Astrocyte of the cerebellum (primary cell): ENCODE data around the gene PNN.
A peak's percentile ranks its signal among the peaks of the same experiment; 100 is the strongest.

Source experiments
- DNase-seq: peaks from one replicate; pipeline ENCODE4 v3.0.0-alpha.2; 2011; ENCODE audit warnings: low read depth
- H3K4me3 ChIP-seq: 2 replicates; pipeline ENCODE4 v1.5.1; 2011; ENCODE audit warnings: mild to moderate bottlenecking, low read depth, low read length, moderate library complexity
- CTCF ChIP-seq: IDR thresholded peaks from 2 replicates; pipeline ENCODE4 v1.5.1; 2012; ENCODE audit warnings: low read length, low read depth, moderate library complexity, mild to moderate bottlenecking; ENCODE audit errors: missing control alignments
- in situ Hi-C: cut with HindIII; loops from 2 replicates; pipeline ENCODE4 v1.10.0; 2017; ENCODE audit warnings: low sequenced_read_pairs

The PNN gene

GRCh38 chr14:39175445-39176262 is 600 bp downstream of the PNN start:
- in situ Hi-C loops: no loop called here

DNA sequence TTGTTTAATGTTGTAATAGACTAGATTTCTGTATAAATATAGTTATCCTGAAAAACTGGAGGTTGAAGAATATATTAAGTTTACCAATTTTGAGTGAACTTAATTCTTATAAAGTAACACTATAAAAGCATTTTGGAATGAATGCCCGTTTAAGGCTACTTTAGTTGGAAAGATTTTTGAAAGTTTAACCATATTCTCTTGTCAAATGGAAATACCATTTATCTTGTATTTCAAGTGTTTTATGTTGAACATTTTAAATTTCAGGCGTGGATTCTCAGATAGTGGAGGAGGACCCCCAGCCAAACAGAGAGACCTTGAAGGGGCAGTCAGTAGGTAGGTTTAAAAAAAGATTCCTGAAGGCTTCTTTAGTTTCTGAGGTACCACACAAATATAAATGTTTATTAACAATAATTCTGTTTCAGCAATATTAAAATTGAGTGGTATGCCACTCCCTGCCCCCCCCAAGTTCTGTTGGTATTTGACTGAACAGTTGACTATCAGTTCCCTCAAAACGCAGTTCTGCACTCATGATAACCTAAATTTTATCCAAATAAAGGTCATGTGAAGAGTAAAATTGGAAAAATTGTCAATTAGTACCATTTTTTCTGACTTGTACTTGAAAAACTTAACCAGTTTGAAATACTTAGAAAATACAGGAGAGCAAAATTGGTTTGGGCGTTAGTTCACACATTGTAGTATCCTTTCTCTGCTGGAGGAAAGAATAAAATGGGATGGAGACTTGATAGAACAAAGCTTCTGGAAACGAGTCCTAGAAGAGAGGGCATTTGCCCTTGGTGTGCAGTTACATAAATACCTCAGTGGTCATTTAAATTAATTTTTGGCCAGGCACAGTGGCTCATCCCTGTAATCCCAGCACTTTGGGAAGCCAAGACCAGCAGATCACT is 1.5 kb downstream of the PNN start:
- no peak for DNase-seq
- peak overlapping the region; percentile 96 for H3K4me3 ChIP-seq
- in situ Hi-C loops: no loop called here
- no peak for TF ChIP-seq CTCF

More at GRCh38 chr14:39175445-39176262, 600 bp downstream of the PNN start:
- H3K4me3 ChIP-seq: peak overlapping the region; percentile 96
- no peak for DNase-seq
- no peak for TF ChIP-seq CTCF

DNA sequence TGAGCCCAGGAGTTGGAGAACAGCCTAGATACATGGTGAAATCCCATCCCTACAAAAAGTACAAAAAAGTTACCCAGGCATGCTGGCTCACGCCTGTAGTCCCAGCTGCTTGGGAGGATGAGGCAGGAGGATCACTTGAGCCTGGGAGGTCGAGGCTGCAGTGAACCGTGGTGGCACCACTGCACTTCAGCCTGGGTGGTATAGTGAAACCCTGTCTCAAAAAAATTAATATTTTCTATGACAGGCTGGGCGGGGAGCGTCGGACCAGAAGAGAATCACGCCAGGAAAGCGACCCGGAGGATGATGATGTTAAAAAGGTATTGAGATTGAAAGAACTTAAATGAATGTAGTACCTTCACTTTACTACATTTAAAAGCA is 2.1 kb downstream of the PNN start:
- in situ Hi-C loops: no loop called here

DNA sequence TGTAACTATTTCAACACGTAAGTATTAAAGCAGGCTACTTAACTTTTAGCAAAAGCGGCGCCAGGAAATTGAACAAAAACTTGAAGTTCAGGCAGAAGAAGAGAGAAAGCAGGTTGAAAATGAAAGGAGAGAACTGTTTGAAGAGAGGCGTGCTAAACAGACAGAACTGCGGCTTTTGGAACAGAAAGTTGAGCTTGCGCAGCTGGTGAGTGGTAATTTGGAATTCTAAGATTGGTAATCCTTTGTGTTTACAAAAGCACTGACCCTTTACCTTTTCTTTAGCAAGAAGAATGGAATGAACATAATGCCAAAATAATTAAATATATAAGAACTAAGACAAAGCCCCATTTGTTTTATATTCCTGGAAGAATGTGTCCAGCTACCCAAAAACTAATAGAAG is 4.0 kb downstream of the PNN start:
- in situ Hi-C loops: no loop called here
- H3K4me3 ChIP-seq: no peak overlapping the region
- no peak for DNase-seq
- TF ChIP-seq CTCF: no peak

More for the DNA sequence above, 2.1 kb downstream of the PNN start:
- H3K4me3 ChIP-seq: no peak overlapping the region
- no peak for TF ChIP-seq CTCF
- DNase-seq: no peak

GRCh38 chr14:39180553-39180952 is 5.5 kb downstream of the PNN start:
- DNase-seq: no peak
- TF ChIP-seq CTCF: no peak
- in situ Hi-C loops: no loop called here
- H3K4me3 ChIP-seq: no peak overlapping the region

DNA sequence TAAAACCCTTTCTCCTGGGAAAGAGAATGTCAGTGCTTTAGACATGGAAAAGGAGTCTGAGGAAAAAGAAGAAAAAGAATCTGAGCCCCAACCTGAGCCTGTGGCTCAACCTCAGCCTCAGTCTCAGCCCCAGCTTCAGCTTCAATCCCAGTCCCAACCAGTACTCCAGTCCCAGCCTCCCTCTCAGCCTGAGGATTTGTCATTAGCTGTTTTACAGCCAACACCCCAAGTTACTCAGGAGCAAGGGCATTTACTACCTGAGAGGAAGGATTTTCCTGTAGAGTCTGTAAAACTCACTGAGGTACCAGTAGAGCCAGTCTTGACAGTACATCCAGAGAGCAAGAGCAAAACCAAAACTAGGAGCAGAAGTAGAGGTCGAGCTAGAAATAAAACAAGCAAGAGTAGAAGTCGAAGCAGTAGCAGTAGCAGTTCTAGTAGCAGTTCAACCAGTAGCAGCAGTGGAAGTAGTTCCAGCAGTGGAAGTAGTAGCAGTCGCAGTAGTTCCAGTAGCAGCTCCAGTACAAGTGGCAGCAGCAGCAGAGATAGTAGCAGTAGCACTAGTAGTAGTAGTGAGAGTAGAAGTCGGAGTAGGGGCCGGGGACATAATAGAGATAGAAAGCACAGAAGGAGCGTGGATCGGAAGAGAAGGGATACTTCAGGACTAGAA is 6.1 kb downstream of the PNN start:
- in situ Hi-C loops: no loop called here
- DNase-seq: no peak
- TF ChIP-seq CTCF: no peak
- no peak overlapping the region for H3K4me3 ChIP-seq
